GM19043 (cell line): Measurements from ENCODE around the gene TMEM31.

Experiments
- ATAC-seq: cut with Tn5 transposase; IDR thresholded peaks from one replicate; pipeline ENCODE4 v1.9.1; 2021; ENCODE audit warnings: low read depth; ENCODE audit not compliant: unreplicated experiment

The TMEM31 gene, protein sequence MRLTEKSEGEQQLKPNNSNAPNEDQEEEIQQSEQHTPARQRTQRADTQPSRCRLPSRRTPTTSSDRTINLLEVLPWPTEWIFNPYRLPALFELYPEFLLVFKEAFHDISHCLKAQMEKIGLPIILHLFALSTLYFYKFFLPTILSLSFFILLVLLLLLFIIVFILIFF

DNA sequence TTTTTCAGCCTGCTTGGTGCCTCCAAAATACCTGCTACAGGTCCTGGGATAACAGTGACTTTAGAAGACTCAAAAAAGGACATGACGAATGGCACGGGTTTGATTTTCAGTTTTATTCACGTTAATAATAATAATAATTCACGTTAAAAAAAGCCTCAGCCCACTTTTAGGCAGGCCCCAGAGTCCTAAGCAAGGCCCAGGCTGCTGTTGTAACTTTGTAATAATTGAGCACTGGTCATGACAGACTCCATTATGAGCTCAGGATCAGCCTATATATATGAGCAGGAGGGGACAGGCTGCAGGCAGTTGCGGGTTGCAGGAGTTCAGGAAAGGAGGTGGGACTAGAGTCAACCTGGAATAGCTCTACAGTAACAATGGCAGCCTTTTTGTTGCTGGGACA is at the start of gene TMEM31:
TSS of gene TMEM31 (plus strand) at position 301 of the 400 bp plus-strand sequence. CDS start 1,350 bp downstream, outside the sequence.
- no peak for ATAC-seq

DNA sequence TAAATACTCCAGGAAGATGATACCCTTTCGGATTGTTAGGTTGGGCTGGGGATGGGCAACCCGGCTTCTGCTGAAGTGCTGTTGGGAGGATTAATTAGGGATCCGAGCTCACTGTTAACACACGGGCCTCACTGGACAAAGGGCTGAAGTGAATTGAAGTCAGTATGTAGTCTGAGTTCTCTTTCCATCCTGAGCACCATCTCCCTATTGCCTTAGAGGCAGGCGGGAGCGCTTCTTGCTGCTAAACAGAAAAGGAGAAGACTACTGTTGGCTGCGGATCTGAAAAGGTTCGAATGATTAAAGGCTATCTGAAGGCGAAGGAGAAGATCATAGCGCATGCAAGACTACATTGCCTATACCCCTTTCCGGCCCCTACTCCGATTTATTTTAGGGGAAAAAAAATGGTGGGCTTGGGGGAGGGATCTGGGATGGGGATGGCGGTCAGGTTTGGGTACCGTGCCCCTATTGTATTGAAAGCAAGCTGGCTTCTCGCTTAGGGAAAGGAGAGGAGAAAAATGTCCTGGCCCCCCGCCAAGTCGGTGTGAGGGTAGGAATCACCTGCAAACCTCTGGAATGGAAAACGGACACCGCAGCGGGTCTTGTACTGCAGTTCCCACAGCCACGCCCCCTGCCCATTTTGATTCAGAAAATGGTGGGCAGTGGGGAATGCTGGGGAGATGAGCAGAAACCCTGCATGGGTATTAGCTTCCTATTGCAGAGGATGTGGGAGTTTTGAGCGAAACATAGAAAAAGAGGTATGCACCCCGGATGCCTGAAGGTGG is 46.5 kb upstream of the TMEM31 start:
- ATAC-seq = no peak

DNA sequence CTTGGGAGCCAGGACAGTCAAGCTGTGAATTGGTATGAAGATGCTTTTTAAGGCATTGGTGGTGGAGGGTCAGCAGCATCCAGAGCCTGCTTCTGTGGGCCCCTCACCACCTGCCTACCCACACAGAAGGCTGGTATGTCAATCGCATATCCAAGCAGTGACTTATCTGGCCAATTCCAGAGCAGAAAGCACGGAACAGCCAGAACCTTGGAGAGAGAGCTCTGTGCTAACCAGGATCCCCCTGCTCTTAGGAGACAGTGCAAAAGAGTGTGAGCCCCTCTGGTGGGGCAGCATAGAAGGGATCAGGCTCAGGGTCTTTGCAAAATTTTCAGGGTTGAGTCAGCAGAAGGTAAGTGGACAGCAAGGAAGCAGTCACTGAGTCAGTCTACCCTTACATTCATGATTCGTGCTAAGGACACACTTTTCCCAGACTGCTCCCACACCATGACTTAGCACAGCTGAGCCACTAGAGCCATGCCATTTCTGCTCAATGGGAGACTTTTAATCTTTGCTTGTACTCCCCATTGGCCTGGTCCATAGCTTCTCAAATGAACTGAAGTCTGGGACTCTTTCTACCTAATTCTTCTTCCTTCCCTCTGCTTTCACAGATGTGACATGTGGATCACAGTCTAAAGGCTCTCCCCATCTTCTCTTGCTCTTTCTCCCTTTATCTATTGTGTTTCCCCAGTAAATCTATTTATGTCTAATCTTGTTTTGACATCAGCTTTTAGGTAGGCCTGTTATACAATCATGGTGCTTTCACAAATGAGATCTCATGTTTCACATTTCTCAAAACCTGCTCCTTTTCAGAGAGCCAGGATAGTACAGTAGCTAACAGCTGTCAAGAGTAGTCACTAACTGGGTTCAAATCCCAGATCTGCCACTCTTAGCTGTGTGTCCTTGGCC is 44.3 kb upstream of the TMEM31 start:
- no peak for ATAC-seq

DNA sequence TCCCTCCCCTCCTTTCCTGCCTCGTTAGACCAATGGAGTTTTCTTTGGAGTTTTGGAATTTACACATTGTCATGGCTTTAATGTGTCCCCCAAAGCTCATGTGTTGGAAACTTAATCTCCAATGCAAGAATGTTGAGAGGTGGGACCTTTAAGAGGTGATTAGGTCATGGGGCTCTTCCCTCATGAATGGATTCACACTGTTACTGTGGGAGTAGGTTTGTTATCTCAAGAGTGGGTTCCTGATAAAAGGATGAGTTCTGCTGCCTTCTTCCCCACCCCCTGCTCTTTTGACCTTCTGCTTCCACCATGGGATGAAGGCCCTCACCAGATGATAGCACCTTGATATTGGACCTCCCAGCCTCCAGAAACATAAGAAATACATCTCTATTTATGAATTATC is 41.0 kb upstream of the TMEM31 start:
- no peak for ATAC-seq

DNA sequence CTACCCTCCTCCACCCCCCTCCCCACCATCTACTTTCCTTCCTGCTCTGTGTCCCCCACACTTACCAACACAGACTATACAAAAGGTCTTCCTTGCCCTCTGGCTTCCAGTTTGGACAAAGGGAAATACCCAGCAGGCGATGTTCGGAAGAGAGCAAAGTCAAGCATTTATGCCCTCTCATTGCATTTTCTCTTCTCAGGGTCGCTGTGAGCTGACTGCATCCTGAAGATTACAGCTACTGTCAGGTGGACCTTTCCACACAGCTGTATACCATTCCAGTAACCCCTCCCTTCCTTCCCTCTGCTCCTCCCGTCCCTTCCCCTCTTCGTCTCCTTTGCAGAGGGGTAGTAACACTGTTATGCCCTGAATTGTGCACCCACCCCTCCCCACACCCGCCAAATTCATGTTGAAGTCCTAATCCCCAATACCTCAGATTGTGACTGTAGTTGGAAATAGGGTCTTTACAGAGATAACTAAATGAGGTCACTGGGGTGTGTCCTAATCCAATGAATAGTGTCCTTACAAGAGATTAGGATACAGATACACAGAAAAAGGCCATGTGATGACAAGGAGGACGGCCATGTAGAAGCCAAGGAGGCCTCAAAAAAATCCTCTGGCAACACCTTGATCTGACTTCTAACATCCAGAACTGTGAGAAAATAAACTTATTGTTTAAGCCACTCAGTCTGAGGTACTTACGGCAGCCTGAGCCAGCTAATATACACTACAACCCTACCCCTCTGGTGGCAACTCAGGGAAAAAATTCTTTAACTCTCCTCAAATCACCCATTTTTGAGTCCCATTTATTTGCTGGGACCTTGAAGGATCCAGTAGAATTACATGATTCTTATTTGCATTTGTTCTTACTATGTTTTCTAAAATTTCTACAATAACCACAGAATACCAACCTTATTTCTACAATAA is 35.9 kb upstream of the TMEM31 start:
- ATAC-seq = no peak

DNA sequence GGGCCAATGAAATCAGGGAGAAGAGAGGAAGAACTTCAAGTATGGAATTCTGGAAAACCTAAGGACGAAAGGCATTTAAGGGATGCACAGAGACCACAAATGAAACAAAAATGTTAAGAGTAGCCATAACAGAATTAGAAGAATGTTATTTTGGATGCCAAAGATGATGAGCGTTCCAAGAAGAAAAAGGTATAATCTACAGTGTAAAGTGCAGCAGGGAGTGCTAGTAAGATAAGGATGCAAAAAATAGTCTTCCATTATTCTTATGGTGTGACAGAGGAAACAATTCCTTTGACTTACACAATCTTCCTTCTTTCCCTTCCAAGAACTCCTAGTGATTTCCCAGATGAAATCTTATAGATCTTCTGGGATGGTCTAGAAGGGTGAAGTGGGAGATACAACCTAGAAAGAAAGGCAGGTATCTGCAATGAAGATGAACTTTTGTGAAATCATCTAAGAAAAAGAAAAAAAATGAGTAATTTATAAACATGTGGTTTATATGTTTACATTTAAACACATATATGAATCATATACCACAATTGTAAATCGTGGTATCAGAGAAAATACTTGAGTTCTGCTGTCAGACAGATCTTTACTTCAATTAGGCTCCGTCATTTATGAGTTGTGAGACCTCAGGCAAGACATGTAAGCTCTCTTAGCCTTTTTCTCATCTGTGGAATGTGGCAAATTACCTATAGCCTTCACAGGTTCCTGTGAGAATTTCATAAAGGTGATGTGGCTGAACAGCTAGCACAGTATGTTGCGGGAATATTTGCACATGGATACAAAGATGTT is 32.3 kb upstream of the TMEM31 start:
- no peak for ATAC-seq

DNA sequence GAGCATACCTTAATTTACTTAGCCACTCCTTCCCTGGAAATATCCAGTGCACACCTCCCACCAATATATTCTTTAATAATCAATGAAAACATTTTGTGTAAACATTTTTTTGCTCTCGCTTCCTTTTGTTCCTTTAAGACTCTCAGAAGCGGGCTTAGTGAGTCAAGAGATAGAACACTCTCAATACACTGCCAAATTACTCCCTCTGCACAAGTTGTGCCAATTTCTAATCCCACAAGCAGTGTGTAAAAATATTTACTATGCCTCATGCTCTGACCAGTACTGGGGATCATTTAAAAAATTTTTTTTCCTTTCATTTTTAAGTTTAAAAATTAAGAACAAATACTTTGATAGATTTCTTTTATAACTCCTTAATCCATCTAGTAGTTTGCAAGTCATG is 29.3 kb upstream of the TMEM31 start:
- ATAC-seq = no peak

DNA sequence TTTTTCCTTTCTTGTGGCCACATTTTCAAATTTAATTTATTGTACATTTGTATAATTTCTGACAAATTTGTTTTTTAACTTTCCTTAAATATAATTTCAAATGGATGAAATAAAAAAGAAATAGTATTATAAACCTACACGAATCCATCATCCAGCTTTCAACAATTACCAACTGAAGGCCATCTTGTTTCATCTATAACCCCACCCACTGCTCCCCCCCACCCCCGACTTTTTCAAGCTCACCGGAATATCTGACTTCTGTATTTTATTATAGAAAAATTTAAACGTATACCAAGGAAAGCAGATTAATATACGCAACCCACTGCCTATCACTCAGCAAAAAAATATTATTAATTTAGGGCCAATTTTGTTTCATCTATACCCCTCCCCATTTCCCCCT is 25.3 kb upstream of the TMEM31 start:
- no peak for ATAC-seq

DNA sequence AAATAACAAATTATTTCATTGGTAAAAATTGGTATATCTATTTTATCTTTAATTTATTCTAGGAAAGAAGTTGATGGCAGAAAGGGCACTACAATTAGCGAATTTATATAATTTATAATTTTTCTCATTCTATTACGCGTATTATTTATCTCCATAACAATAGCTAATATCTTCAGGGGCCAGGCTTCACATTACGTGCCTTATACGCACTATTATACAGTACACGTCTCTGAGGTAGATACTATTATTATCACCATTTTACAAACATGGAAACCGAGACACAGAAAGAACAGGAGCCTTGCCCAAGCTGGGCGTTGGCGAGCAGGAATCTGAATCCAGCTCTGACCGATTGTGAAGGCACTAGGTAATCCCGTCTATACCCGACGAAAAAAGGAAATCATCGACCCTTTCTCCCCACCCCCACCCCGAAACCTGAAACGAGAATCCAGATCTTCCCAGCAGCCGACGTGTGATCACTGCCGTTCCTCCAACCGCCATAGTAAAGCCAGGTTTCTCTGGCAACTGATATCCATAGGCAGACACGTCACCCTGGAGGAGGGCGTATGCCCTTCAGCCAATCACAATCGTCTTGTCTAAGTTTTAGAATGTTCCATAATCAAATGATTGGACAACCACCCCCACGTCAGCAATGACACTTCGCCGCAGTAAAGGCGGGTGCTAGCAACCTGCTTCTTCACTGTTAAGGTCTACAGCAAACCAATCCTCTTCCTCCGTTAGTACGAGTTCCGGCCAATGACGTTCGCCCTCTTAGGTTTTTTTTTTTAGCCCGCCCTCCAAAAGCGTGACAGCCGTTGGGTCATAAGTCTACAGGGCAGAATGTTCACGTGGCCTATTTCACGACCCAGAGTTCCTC is 24.3 kb upstream of the TMEM31 start, which contains the start of gene MORF4L2:
TSS of gene MORF4L2 (minus strand) at position 501 of the 874 bp plus-strand sequence. CDS start 9,672 bp downstream, outside the sequence.
- ATAC-seq = peak; percentile 88

DNA sequence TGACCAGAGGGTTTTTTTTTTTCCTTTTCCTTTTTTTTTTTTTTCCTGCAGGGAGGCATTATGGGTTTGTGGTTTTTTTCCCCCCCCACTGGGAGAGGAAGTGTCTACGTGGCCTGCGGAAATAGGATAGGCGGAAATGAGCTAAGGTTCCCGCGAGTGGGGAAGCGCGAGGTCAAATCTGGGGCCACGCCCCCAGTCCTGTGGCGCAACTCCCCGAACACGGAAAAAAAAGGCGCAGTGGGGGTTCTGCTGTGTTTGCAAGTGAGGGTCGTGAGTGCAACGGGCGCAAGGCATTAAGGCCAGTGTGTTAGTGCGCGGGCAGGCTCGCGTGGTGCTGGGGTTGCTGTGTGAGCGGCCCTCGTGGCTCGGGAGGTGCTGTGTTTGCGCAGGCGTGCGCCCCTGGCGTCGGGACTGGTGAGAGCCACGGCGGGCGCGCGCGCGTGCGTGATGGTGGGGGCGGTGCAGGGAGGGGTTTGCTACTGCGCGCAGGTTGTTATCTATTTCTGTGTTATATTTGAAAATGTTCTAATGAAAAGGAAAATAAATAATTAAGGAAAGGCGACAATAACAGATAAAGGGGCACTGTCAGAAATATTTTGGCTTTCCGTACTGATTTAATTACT is 23.5 kb upstream of the TMEM31 start:
- ATAC-seq = peak; percentile 45

DNA sequence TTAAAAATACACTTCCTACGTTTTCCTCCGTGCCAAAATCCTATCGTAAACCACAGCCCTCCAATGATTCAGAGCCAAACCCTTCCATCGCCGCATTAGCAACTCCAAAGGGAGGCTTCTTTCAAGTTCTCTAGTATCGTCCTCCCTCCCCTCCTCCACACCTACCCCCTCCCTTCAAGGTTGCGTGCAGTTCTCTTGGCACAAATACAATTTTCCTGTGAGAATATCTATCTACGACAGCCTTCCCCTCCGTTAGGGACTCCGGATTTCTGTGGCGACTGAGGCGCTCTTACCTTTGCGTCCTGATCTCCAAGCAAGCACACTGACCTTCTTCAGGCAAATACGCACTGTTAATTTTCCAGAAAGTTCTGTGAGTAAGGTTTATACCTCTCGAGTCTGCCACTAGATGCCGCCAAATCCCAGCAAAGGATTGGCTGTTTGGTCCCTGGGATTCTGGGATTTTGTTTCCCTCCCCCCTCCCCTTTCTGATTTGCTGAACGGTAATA is 23.0 kb upstream of the TMEM31 start:
- ATAC-seq = no peak

DNA sequence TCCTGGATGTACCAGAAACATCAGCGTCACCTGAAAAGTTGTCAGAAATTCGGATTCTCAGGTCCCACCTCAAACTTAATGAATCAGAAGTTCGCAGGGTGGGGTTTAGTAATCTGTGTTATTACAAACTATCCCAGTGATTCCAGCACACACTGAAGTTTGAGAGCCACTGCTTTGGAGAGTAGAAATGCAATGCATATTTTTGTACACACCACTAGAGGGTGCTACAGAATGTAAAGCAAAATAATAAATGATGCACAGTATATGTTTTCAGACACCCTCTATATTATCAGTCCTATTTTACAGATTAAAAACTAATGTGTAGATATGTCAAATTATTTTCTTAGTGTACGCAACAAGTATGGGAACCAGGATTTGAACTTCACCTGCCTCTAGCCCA is 21.8 kb upstream of the TMEM31 start:
- ATAC-seq = no peak

DNA sequence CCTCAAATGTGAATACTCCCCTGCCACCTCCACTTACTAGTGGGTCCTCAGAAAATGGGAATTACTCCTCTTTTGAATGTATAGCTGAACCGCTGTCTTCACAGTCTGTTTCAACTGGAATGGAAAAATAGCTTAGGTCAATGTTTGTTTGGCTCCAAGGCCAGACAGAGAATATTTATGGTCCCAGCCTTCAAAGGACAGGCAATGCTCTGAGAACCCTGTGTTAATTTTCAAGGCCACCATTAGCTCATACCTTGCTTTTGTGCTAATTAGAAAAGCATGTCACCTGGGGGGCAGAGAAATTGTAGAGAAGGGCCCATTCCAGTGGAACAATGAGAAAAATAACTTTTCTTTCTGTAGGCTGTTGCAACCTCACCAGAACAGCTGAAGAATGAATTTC is 19.6 kb upstream of the TMEM31 start:
- no peak for ATAC-seq

DNA sequence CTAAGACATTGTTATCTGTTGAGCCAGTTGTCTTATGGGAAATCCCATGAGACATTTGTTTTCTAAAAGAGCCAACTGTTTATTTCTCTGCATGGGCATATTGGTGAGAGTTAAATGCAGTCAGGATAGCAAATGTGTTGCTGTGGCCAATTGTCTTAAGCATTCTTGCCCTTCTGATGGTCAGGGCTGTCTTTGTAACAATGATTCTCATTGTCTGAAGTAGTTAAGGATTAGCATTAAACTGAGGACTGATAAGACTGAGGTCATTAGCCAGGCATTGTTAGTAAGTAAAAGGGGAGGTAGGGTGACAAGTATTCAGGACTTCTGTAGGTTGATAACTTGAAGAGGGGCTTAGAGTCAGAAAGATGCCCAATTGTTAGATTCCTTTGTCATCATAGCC is 13.0 kb upstream of the TMEM31 start:
- ATAC-seq = no peak

DNA sequence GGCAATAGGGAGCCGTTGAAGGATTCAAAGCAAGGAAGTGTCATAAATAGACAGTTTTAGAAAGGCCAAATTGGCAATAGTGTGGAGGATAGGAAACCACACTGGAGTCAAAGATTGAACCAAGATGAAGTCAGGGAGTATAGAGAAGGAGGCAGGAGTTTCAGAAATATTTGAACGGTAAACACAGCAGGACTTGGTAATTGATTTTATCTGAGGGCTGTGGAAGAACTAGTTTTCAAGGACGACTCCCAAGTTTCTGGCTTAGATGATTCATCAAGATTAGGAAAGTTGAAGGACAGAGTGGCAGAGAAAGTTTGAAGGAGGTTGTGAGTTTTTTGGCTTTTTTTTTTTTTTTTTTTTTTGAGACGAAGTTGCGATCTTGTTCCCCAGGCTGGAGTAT is 11.5 kb upstream of the TMEM31 start:
- ATAC-seq = no peak

DNA sequence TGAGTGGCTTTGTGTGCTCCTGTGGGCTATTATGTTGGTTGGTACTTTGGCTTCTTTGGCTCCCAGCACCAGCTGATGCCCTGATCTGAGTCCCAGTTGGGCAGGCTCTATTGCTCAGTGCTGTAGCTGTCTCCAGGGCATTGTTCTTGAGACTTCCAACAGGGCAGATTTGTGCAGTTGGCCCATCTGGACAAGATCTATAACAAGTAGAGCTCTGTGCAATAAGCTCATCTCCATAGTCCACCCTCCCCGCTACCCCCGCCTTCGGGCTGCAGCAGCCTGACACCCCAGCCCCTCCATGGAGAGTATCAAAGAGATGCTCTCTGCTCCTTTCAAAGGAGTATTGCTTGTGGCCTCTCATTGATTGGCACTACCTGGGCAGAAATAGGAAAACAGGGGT is 5.8 kb upstream of the TMEM31 start:
- ATAC-seq = no peak

DNA sequence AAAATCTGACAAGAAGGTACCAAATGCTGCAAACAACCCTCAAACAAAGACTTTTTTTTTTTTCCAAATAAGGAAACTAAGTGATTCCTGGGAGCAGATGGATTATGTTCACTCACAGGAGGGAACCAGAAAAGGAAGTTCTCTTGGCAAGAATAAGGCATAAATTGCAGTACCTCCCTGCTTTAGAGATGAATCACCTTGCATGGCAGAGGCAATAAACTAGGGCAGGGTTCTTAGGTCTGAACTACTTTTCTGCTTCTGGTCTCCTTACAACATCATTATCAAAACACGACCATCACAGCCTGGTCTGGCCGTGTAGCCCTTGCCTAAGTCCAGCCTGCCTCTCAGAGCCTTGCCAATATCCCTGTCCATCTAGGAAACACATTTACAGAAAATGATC is 6.3 kb downstream of the TMEM31 start:
- no peak for ATAC-seq

DNA sequence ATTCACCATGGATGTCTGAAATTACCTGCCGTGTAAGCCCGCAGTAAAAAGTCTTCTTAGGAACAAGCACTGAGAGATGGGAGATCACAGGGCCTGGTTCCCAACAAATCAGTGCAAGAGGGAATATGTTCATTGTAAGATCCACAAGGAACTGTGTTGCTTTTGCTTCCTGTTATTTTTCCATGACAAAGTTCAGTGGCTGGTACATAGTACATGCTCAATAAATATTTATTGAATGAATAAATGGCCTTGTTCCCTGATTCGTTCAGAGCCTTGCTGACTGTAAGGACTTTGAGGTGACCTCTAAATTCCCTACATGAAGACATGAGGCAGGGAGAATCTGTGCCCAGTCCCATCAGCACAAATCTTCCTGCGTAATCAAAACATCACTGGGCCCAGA is 7.4 kb downstream of the TMEM31 start:
- no peak for ATAC-seq
